HS-27A (cell line): ENCODE measurements around the gene RABL6.
"Not testable (repeated sequence)": the region's sequence is repeated elsewhere in the genome, so short reads cannot be mapped to it uniquely, and the experiment has no call there.

Experiments used
- DNase-seq: peaks from one replicate; pipeline ENCODE4 v3.0.0-alpha.2; 2012; ENCODE audit warnings: low read depth, missing footprints

RABL6 gene

GRCh38 chr9:136807281-136808074 is at the start of gene RABL6:
Gene RABL6 (plus strand): TSS chr9:136807948. CDS start chr9:136808197, 249 bp downstream.
- no peak for DNase-seq

DNA sequence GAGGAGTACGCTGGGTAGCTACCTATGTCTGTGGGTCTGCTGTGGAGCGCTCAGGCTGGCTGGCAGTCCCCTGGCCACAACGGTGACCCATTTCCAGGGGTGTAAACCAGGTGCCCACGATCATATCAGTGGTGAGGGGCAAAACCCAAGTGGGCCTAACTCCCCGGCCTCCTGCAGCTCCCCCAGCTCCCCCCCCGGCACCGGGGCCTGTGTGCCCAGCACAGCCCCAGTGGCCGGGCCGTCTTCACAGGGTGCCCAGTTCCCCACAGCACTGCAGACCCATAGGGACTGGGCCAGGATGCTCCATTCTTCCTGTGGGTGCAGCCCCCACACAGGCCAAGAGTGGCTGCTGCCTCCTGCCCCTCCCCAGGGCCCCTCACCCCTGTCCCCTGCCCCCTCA is 48.7 kb upstream of the RABL6 start:
- DNase-seq: no peak

DNA sequence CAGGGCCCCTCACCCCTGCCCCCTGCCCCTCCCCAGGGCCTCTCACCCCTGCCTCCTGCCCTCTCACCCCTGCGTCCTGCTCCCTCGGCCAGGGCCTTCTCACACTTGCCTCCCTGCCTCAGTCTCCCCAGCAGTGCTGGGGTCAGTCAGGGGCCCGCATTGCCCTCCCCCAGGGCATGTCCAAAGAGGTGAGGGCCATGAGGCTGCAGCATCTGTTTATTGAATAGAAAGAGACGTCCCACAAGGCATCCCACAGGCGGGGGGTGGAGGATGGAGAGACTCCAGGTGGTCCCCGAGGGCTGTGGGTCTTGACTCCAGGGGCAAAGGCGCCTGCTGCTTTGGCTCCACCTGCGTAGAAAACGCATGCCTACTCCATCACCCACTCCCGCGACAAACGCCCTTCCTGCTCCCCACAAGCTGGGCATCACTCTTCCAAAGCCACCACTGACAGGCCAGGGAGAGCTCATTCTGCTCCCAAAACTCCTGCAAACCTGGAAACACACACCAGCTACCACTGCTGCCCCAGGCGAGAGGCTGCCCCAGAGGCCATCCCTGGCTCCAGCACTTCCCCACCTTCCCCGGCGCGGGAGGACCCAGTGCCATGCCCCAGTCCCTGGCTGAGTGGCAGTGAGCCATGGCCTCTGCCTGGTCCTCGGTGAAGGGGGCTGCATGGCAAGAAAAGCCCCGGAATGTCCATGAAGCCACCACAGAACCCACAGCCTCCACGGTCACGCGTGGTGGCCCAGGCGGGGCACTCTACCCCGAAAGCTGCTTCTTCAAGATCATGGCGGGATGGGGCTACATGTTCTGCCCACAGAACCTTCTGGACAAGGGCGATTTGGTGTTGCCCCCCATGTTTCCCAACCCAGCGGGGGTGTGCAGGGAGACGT is 48.1 kb upstream of the RABL6 start:
- no peak for DNase-seq

- DNase-seq: no peak
These were observed 47.3 kb upstream of the RABL6 start for GRCh38 chr9:136760424-136760823.

DNA sequence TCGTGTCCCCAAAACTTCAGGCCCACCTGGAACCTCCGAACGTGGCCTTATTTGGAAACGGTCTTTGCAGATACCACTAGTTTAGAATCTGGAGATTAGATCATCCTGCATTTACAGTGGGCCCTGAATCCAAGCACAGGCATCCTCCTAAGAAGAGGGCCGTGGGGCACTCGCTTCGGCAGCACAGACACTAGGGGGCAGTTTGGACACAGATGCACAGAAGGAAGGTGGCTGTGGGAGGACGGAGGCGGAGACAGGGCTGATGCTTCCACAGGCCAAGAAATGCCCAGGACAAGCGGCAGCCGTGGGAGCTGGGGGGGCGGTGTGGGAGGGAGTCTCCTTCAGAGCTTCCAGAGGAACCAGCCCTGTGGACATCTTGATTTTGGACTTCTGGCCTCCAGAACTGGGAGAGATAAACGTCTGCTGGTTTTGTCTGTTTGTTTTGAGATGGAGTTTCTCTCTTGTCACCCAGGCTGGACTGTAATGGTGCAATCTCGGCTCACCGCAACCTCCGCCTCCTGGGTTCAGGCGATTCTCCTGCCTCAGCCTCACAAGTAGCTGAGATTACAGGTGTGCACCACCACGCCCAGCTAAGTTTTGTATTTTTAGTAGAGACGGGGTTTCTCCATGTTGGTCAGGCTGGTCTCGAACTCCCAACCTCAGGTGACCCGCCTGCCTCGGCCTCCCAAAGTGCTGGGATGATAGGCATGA is 46.8 kb upstream of the RABL6 start:
- peak; percentile 9 for DNase-seq

DNA sequence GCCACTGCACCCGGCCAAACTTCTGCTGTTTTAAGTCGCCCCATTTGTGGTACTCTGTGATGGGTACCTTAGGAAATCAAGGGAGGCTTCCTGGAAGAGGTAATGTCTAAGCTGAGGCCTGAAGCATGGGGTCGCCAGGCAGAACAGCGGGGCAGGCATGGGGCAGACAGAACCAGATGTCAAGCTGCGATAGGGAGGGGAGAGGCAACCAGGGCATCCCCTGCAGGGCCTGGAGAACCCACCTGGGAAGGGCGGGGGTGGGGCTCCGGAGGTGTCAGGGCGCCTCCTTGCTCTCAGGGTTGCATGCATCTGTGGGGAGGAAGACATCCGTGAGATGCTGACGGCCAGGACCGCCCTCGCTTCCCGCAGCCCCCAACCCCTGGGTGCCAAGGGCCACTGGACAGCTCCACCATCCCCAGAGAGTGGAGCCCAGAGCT is 46.2 kb upstream of the RABL6 start:
- no peak for DNase-seq

DNA sequence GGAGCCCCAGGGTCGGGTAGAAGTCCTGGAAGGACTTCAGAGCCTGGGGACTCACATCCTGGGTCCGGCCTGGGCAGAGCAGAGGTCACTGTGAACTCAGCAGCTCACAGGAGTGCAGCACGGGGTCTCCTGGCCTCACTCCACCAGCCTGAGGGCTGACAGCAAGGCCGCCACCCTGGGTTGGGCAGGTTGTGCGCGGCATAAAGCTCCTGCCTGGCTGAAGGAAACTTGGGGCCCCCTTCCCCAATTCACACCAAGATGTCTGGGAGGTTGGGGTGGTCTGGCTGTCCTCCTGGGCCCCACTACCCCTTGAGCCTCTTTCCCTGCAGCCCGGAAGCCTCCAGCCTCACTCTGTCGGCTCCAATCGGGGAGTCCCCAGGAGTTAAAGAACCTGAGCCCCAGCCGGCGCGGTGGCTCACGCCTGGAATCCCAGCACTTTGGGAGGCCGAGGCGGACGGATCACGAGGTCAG is 45.5 kb upstream of the RABL6 start:
- DNase-seq: no peak

DNA sequence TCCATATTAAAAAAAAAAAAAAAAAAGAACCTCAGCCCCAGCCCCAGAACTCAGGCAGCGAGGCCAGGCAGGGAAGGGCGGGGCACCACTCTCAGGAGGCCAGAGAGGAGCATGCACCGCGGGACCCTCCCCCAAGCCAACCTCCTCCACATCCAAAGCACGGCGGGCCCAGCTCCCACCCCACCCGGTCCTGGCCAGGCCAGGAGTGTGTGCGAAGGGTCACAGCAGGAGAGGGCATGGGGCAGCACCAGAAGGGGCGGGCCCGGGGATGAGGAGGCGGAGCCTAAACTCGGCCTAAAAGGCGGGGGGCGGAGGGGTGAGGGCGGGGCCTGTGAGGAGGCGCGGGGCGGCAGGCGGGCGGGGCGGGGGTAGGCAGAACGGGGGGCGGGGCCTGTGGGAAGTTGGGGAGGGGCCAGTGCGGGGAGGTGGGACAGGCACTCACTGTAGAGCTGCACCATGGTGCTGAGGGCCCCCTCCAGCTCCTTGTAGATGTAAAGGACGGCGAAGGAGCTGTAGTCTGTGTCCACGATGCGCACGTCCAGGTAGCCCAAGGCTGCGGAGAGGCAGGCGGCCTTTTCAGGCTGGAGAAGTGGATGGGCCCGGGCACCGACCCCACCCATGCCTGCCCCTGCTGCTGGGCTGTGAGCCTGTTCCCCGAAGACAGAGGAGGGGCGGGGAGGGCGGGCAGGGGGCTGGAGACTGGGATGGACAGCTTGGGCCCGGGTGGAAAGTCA is 44.7 kb upstream of the RABL6 start:
- no peak for DNase-seq

DNA sequence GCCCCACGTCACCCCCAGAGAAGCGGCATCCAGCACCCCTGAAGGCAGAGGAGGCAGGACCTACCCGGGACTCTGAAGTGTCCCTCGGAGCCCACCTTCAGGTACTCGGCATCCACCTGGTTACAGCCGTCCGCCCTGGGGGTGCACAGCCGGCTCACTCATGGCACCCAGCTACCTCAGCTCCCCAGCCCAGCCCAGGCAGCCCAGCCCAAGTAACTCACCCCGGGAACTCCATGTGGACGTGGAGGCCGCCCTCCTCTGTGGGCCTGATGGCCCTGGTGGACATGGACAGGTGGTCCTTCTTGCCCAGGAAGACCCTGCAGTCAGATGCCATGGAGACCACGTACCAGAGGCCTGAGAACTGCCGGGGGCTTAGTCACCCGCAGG is 44.1 kb upstream of the RABL6 start:
- no peak for DNase-seq

DNA sequence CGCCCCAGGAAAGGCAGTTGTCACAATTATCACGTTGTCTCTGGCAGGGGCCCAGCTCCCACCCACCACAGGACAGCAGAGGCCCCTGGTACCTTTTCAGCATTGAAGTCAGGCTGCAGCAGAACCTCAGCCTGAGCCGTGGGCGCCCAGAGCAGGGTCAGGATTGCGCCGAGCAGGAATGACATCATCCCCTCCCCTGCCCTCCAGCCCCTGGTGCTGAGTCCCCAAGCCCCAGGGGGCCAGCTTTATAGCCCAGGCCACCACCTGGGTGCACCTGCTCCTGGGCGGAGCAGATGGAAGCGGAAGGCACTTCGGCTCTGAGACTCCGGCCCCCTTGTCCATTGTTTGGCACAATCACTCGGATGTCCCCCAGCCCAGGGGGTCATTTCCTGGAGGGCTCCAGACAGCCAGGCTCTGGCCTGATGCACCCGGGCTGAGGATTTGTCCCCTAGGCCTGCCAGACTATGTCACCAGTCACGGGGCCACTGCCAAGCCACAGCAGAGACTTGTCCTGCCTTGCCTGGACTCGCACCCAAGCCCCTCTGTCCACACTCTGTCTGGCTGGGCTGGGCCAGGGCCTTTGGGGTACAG is 43.4 kb upstream of the RABL6 start, which contains the start of gene LCN15:
LCN15 (minus strand) TSS at position 218 of the 591 bp plus-strand sequence; CDS start at position 188, 30 bp downstream.
- no peak for DNase-seq

- DNase-seq: no peak
These were observed 42.7 kb upstream of the RABL6 start for GRCh38 chr9:136765041-136765440.

DNA sequence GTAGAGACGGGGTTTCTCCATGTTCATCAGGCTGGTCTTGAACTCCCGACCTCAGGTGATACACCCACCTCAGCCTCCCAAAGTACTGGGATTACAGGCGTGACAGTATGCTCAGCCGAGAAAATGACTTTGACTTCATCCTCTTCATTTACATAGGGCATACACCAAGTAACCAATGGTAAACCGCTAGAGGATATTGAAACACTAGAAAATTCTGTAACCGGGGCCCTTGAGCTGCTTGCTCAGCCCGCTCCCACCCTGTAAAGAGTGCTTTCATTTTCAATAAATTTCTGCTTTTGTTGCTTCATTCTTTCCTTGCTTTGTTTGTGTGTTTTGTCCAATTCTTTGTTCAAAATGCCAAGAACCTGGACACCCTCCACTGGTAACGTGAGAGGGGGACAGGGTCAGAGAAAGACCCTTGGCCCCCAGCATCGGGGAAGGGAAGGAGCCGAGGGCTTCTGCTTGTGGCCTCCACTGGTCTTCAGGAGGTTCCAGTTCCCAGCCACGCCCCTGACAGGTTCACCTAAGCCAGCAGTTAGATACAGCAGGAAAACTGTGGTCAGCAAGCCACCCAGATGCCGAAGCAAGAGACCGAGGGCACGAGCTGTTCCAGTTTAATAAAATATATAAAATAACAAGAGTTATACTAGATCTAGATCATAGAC is 41.9 kb upstream of the RABL6 start:
- DNase-seq: not testable (repeated sequence)

DNA sequence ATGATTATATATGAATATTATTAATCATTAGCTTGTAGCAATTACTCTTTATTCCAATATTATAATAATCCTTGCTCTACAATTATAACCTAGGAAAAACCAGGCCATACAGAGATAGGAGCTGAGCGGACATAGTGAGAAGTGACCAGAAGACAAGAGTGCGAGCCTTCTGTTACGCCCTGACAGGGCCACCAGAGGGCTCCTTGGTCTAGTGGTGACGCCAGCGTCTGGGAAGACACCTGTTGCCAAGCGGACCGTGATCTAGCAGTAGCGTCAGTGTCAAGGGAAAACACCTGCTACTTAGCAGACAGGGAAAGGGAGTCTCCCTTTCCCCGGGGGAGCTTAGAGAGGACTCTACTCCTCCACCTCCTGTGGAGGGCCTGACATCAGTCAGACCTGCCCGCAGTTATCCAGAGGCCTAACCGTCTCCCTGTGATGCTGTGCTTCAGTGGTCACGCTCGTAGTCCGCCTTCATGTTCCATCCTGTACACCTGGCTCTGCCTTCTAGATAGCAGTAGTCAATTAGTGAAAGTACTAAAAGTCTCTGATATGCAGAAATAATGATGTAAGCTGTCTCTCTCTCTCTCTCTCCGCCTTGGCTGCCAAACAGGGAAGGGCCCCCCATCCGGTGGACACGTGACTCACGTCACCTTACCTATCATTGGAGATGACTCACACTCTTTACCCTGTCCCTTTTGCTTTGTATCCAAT is 41.2 kb upstream of the RABL6 start:
- DNase-seq: not testable (repeated sequence)

GRCh38 chr9:136769710-136770191 is 38.0 kb upstream of the RABL6 start:
- DNase-seq: no peak

GRCh38 chr9:136771907-136772415 is 35.8 kb upstream of the RABL6 start:
- DNase-seq: no peak

DNA sequence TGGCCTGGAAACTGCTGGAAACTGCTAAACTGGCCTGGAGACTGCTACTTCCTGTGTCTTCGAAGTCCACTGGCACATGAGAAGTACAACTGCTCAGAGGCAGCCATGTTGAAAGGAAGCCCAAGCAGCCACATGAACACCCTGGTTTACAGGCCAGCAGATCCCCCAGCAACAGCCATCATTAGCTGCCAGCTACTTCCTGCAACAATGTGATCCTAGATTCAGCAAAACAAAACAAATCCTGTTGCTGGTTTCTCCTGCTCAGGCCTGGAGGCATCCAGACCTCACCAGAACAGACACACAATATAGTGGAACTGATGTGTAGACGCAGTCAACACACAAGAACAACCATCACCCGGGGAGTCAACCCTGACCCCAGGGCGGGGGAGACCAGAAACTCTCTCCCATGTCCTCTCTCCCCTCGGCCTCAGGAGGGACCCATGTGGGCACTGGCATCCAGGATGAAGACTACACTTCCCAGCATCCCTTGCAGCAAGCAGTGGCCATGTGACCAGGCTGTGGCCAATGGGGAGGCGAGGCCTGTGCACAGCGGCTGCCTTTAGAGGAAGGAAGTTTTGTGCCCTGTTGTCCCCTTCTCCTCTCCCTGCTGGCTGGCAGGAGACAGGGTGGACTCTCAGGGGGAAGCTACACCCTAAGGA is 34.2 kb upstream of the RABL6 start:
- DNase-seq: no peak

- no peak for DNase-seq
These were observed 33.2 kb upstream of the RABL6 start for GRCh38 chr9:136774416-136775045.

- no peak for DNase-seq
These were observed 32.6 kb upstream of the RABL6 start for GRCh38 chr9:136775191-136775590.
